Uterus (tissue), 4 donors: ENCODE data around the gene EIPR1. TPM values are rescaled to one million over a fixed set of nuclear protein-coding genes. Genes with fewer than 3 reads are reported as not detected.

ENCODE experiments used
- DNase-seq, 2 donors: peaks; one replicate each; pipeline ENCODE4 v3.0.0-alpha.2; 2019 to 2020
- H3K27ac ChIP-seq, 2 donors: fragments of 200-600 bp; sonication (generic); 1 replicate in 1 of 2; 2 replicates in 1 of 2; pipeline ENCODE4 v1.5.1; 2016 to 2018
- H3K27me3 ChIP-seq, 2 donors: fragments of 200-600 bp; sonication (generic); one replicate each; pipeline ENCODE4 v1.5.1; 2018 to 2019; ENCODE audit warnings: control low read depth in 1 of 2
- H3K36me3 ChIP-seq, 2 donors: fragments of 200-600 bp; sonication (generic); one replicate each; pipeline ENCODE4 v1.5.1; 2019; ENCODE audit warnings: control low read depth in 1 of 2
- H3K4me1 ChIP-seq, 2 donors: fragments of 200-600 bp; sonication (generic); one replicate each; pipeline ENCODE4 v1.5.1; 2018 to 2019; ENCODE audit warnings: control low read depth in 1 of 2
- H3K4me3 ChIP-seq, 2 donors: fragments of 200-600 bp; sonication (generic); 1 replicate in 1 of 2; 2 replicates in 1 of 2; pipeline ENCODE4 v1.5.1; 2018 to 2019; ENCODE audit warnings: mild to moderate bottlenecking in 1 of 2
- H3K9me3 ChIP-seq, 2 donors: fragments of 200-600 bp; sonication (generic); one replicate each; pipeline ENCODE4 v1.5.1; 2019; ENCODE audit warnings: control low read depth in 1 of 2
- CTCF ChIP-seq, 4 experiments: fragments of 200-600 bp in 2 of 4; fragments of 450-650 bp in 2 of 4; sonication (generic) in 2 of 4; IDR thresholded peaks; one replicate each; pipeline ENCODE4 v1.5.1; 2016 to 2019; ENCODE audit warnings: antibody characterized with exemption in 4 of 4, mild to moderate bottlenecking in 2 of 4, moderate library complexity in 1 of 4
- POLR2A ChIP-seq, 2 donors: fragments of 450-650 bp; IDR thresholded peaks; one replicate each; pipeline ENCODE4 v1.6.1; 2016; ENCODE audit warnings: antibody characterized with exemption in 2 of 2, mild to moderate bottlenecking in 1 of 2, moderate library complexity in 1 of 2
- intact Hi-C: fragments of 100-400 bp; cut with DNase I; formaldehyde crosslinking; loops from one replicate; pipeline ENCODE4 v1.15.1; 2023; ENCODE audit warnings: low total_unique reads
- total RNA-seq, 4 donors: library from RNA; depleted of rRNA in 3 of 4; stranded (reverse); fragments of >200 nt in 3 of 4; gene quantifications; one replicate each; pipeline versions ENCODE4 v1.1.0 to v1.2.4, GENCODE V29; 2014 to 2023
- donor health status: DM: yes; HTN: yes; CAD: no.

EIPR1 gene
- total RNA-seq, 4 donors from 2014 or later = 0.59 to 28.9 (median 20.4) TPM

- DNase-seq = no peak
- intact Hi-C loops = no loop called here
- no peaks in the 10 kb centered on the region for H3K9me3 ChIP-seq
- H3K27ac ChIP-seq = no peak overlapping the region
- H3K4me1 ChIP-seq = no peaks in the 10 kb centered on the region
- no peaks in the 10 kb centered on the region for H3K36me3 ChIP-seq
- no peak for TF ChIP-seq POLR2A (IDR thresholded peaks at IDR 0.05)
- no peak for TF ChIP-seq CTCF (IDR thresholded peaks at IDR 0.05)
- no peak overlapping the region for H3K4me3 ChIP-seq
- H3K27me3 ChIP-seq = no peaks in the 10 kb centered on the region
Observed at GRCh38 chr2:3189961-3190360, 187.7 kb downstream of the EIPR1 start.

- H3K4me3 ChIP-seq = no peak overlapping the region
- H3K9me3 ChIP-seq = no peaks in the 10 kb centered on the region
- H3K27ac ChIP-seq = no peak overlapping the region
- no peaks in the 10 kb centered on the region for H3K36me3 ChIP-seq
- no peaks in the 10 kb centered on the region for H3K27me3 ChIP-seq
- no peak for TF ChIP-seq CTCF (IDR thresholded peaks at IDR 0.05)
- TF ChIP-seq POLR2A (IDR thresholded peaks at IDR 0.05) = no peak
- H3K4me1 ChIP-seq = no peaks in the 10 kb centered on the region
- intact Hi-C loops = no loop called here
- no peak for DNase-seq
Observed at GRCh38 chr2:3189076-3189591, 188.5 kb downstream of the EIPR1 start.

GRCh38 chr2:3188405-3188946 is 189.1 kb downstream of the EIPR1 start:
- intact Hi-C loops = no loop called here
- Histone ChIP-seq H3K36me3 (no peaks in the 10 kb centered on the region), H3K4me1 (no peaks in the 10 kb centered on the region), H3K4me3 (no peak overlapping the region), H3K27me3 (no peaks in the 10 kb centered on the region), H3K27ac (no peak overlapping the region), H3K9me3 (no peaks in the 10 kb centered on the region)
- TF ChIP-seq CTCF (IDR thresholded peaks at IDR 0.05) = no peak
- no peak for TF ChIP-seq POLR2A (IDR thresholded peaks at IDR 0.05)
- DNase-seq = no peak

GRCh38 chr2:3187467-3187866 is 190.2 kb downstream of the EIPR1 start:
- Histone ChIP-seq H3K4me1 (no peaks in the 10 kb centered on the region), H3K36me3 (no peaks in the 10 kb centered on the region), H3K27me3 (no peaks in the 10 kb centered on the region), H3K27ac (no peak overlapping the region), H3K4me3 (no peak overlapping the region), H3K9me3 (no peaks in the 10 kb centered on the region)
- DNase-seq = no peak
- no peak for TF ChIP-seq CTCF (IDR thresholded peaks at IDR 0.05)
- TF ChIP-seq POLR2A (IDR thresholded peaks at IDR 0.05) = no peak
- intact Hi-C loops = loop anchor here (2.0 kb wide), 1 partner anchor 21 kb away; no protein-coding TSS in a partner anchor

- Histone ChIP-seq H3K27ac (no peak overlapping the region), H3K4me3 (no peak overlapping the region), H3K27me3 (no peaks in the 10 kb centered on the region), H3K9me3 (no peaks in the 10 kb centered on the region), H3K4me1 (no peaks in the 10 kb centered on the region), H3K36me3 (no peaks in the 10 kb centered on the region)
- no peak for DNase-seq
- intact Hi-C loops = loop anchor here (2.0 kb wide), 1 partner anchor 22 kb away; no protein-coding TSS in a partner anchor
- TF ChIP-seq CTCF (IDR thresholded peaks at IDR 0.05) (no peak), POLR2A (IDR thresholded peaks at IDR 0.05) (no peak)
Observed at GRCh38 chr2:3186766-3187165, 190.9 kb downstream of the EIPR1 start.
